Uterus (tissue), 4 donors: Measurements from ENCODE around the gene PACS1. TPM values are rescaled to one million over a fixed set of nuclear protein-coding genes. Genes with fewer than 3 reads are reported as not detected.

Experiments
- DNase-seq, 2 donors: peaks; one replicate each; pipeline ENCODE4 v3.0.0-alpha.2; 2019 to 2020
- H3K27ac ChIP-seq, 2 donors: fragments of 200-600 bp; sonication (generic); 1 replicate in 1 of 2; 2 replicates in 1 of 2; pipeline ENCODE4 v1.5.1; 2016 to 2018
- H3K27me3 ChIP-seq, 2 donors: fragments of 200-600 bp; sonication (generic); one replicate each; pipeline ENCODE4 v1.5.1; 2018 to 2019; ENCODE audit warnings: control low read depth in 1 of 2
- H3K36me3 ChIP-seq, 2 donors: fragments of 200-600 bp; sonication (generic); one replicate each; pipeline ENCODE4 v1.5.1; 2019; ENCODE audit warnings: control low read depth in 1 of 2
- H3K4me1 ChIP-seq, 2 donors: fragments of 200-600 bp; sonication (generic); one replicate each; pipeline ENCODE4 v1.5.1; 2018 to 2019; ENCODE audit warnings: control low read depth in 1 of 2
- H3K4me3 ChIP-seq, 2 donors: fragments of 200-600 bp; sonication (generic); 1 replicate in 1 of 2; 2 replicates in 1 of 2; pipeline ENCODE4 v1.5.1; 2018 to 2019; ENCODE audit warnings: mild to moderate bottlenecking in 1 of 2
- H3K9me3 ChIP-seq, 2 donors: fragments of 200-600 bp; sonication (generic); one replicate each; pipeline ENCODE4 v1.5.1; 2019; ENCODE audit warnings: control low read depth in 1 of 2
- POLR2A ChIP-seq, 2 donors: fragments of 450-650 bp; IDR thresholded peaks; one replicate each; pipeline ENCODE4 v1.6.1; 2016; ENCODE audit warnings: antibody characterized with exemption in 2 of 2, mild to moderate bottlenecking in 1 of 2, moderate library complexity in 1 of 2
- intact Hi-C: fragments of 100-400 bp; cut with DNase I; formaldehyde crosslinking; loops from one replicate; pipeline ENCODE4 v1.15.1; 2023; ENCODE audit warnings: low total_unique reads
- total RNA-seq, 4 donors: library from RNA; depleted of rRNA in 3 of 4; stranded (reverse); fragments of >200 nt in 3 of 4; gene quantifications; one replicate each; pipeline versions ENCODE4 v1.1.0 to v1.2.4, GENCODE V29; 2014 to 2023
- TF ChIP-seq, protein P1 (sequence below), 4 experiments: fragments of 200-600 bp in 2 of 4; fragments of 450-650 bp in 2 of 4; sonication (generic) in 2 of 4; IDR thresholded peaks; one replicate each; pipeline ENCODE4 v1.5.1; 2016 to 2019; ENCODE audit warnings: antibody characterized with exemption in 4 of 4, mild to moderate bottlenecking in 2 of 4, moderate library complexity in 1 of 4
- donor health status: DM: yes; HTN: yes; CAD: no.

Gene PACS1
- total RNA-seq, 4 donors from 2014 or later: 2.9 to 79.2 (median 57.2) TPM

- no peak overlapping the region for H3K27ac ChIP-seq
- no peaks in the 10 kb centered on the region for H3K9me3 ChIP-seq
- no peaks in the 10 kb centered on the region for H3K4me1 ChIP-seq
- no peak overlapping the region for H3K4me3 ChIP-seq
- no peak for TF ChIP-seq POLR2A (IDR thresholded peaks at IDR 0.05)
- TF ChIP-seq, protein P1, sequence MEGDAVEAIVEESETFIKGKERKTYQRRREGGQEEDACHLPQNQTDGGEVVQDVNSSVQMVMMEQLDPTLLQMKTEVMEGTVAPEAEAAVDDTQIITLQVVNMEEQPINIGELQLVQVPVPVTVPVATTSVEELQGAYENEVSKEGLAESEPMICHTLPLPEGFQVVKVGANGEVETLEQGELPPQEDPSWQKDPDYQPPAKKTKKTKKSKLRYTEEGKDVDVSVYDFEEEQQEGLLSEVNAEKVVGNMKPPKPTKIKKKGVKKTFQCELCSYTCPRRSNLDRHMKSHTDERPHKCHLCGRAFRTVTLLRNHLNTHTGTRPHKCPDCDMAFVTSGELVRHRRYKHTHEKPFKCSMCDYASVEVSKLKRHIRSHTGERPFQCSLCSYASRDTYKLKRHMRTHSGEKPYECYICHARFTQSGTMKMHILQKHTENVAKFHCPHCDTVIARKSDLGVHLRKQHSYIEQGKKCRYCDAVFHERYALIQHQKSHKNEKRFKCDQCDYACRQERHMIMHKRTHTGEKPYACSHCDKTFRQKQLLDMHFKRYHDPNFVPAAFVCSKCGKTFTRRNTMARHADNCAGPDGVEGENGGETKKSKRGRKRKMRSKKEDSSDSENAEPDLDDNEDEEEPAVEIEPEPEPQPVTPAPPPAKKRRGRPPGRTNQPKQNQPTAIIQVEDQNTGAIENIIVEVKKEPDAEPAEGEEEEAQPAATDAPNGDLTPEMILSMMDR (IDR thresholded peaks at IDR 0.05): no peak
- intact Hi-C loops: no loop called here
- H3K36me3 ChIP-seq: no peaks in the 10 kb centered on the region
- H3K27me3 ChIP-seq: no peaks in the 10 kb centered on the region
- DNase-seq: no peak
These were observed 66.7 kb downstream of the PACS1 start for GRCh38 chr11:66136752-66137123.

DNA sequence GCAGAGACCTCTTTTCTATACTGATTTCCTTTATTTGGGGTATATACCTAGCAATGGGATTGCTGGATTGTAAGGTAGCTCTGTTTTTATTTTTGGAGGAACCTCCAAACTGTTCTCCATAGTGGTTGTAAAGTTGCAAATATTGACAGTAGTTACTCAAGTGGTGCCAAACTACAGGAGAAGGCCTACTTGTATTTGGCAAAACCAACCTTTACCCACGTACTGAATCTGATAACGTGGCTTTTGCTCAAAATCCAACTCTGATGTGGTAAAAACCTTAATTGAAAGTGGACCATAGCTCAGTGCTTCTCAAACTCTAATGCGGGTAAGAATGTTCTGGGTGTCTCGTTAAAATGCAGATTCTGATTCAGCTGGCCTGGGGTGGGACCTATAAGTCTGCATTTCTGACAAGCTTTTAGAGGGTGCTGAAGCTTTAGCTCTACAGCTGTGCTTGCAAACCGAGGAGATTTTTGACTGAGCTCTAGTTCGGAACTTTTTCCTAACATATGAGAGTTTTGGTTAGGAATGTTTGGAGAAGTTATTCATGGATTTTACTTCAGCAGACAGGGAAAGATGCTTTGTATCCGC is 69.8 kb downstream of the PACS1 start:
- H3K27me3 ChIP-seq: no peaks in the 10 kb centered on the region
- no peaks in the 10 kb centered on the region for H3K36me3 ChIP-seq
- H3K4me1 ChIP-seq: no peaks in the 10 kb centered on the region
- TF ChIP-seq, protein P1 (IDR thresholded peaks at IDR 0.05): no peak
- TF ChIP-seq POLR2A (IDR thresholded peaks at IDR 0.05): no peak
- H3K9me3 ChIP-seq: no peaks in the 10 kb centered on the region
- H3K4me3 ChIP-seq: no peak overlapping the region
- H3K27ac ChIP-seq: no peak overlapping the region
- DNase-seq: no peak
- intact Hi-C loops: no loop called here

- no peaks in the 10 kb centered on the region for H3K4me1 ChIP-seq
- TF ChIP-seq, protein P1 (IDR thresholded peaks at IDR 0.05): no peak
- TF ChIP-seq POLR2A (IDR thresholded peaks at IDR 0.05): no peak
- intact Hi-C loops: no loop called here
These were observed 72.5 kb downstream of the PACS1 start for GRCh38 chr11:66142370-66143263.

GRCh38 chr11:66143264-66143566 is 73.1 kb downstream of the PACS1 start:
- Histone ChIP-seq H3K4me1 (no peaks in the 10 kb centered on the region), H3K4me3 (no peak overlapping the region), H3K36me3 (no peaks in the 10 kb centered on the region), H3K27ac (no peak overlapping the region), H3K27me3 (no peaks in the 10 kb centered on the region), H3K9me3 (no peaks in the 10 kb centered on the region)
- TF ChIP-seq, protein P1 (IDR thresholded peaks at IDR 0.05): no peak
- no peak for TF ChIP-seq POLR2A (IDR thresholded peaks at IDR 0.05)
- intact Hi-C loops: no loop called here
- no peak for DNase-seq

More at GRCh38 chr11:66142370-66143263, 72.5 kb downstream of the PACS1 start:
- H3K4me3 ChIP-seq: no peak overlapping the region
- DNase-seq: no peak
- H3K9me3 ChIP-seq: no peaks in the 10 kb centered on the region
- no peak overlapping the region for H3K27ac ChIP-seq
- no peaks in the 10 kb centered on the region for H3K36me3 ChIP-seq
- no peaks in the 10 kb centered on the region for H3K27me3 ChIP-seq

DNA sequence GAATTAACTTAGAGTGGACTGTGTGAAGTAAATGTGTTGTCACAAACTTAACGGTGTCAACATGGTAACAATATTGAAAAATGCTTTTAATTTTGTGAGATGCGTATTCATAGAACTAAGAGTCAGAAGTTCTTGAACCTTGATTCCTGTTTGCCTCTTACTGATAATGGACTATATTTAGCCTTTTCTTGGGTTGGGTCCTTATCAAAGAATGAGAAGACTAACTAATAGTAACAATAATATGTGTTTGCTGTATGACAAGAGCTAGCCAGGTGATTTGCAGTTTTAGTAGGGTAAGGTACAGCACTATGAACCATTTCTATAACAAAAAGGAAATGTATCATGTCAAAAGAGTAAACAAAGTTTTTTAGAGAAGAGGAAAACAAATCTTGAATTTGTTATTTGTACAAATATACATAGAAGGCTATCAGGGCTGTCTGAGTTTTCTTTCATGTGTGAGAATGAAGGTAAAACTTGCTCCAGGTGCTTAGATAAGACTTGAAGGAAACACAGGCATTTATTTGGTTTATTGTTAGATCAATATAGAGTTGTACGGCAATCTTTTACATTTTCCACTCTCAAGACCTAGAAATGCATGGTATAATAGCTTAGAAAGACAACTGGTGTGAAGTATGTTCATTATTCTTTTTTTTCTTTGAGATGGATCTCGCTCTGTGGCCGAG is 74.1 kb downstream of the PACS1 start:
- H3K9me3 ChIP-seq: no peaks in the 10 kb centered on the region
- H3K27me3 ChIP-seq: no peaks in the 10 kb centered on the region
- no peak for DNase-seq
- H3K27ac ChIP-seq: no peak overlapping the region
- TF ChIP-seq, protein P1 (IDR thresholded peaks at IDR 0.05): no peak
- no peak for TF ChIP-seq POLR2A (IDR thresholded peaks at IDR 0.05)
- no peaks in the 10 kb centered on the region for H3K36me3 ChIP-seq
- no peak overlapping the region for H3K4me3 ChIP-seq
- H3K4me1 ChIP-seq: no peaks in the 10 kb centered on the region
- intact Hi-C loops: no loop called here
